ENCODE measurements around the gene DRD1.
"Not testable (repeated sequence)": the region's sequence is repeated elsewhere in the genome, so short reads cannot be mapped to it uniquely, and the experiment has no call there.

DRD1 gene

DNA sequence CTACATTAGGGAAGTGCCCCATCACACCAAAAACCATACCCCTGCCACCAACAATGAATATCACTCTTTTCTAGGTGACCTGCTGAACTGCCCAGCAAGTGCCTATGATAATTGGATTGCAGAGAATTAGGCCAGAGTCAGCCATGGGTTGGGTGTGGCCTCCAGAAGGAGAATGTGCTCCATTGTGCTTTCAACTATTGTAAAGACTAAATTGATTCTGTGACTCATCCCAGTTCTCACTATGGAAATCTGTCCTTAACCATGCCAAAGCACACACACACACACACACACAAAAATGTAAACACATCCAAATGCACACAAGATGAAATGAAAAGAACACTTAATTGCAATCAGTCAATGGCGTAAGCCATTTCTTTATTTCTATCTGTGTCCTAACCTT, 25.7 kb downstream of the DRD1 start:
- TF ChIP-seq, protein P1, sequence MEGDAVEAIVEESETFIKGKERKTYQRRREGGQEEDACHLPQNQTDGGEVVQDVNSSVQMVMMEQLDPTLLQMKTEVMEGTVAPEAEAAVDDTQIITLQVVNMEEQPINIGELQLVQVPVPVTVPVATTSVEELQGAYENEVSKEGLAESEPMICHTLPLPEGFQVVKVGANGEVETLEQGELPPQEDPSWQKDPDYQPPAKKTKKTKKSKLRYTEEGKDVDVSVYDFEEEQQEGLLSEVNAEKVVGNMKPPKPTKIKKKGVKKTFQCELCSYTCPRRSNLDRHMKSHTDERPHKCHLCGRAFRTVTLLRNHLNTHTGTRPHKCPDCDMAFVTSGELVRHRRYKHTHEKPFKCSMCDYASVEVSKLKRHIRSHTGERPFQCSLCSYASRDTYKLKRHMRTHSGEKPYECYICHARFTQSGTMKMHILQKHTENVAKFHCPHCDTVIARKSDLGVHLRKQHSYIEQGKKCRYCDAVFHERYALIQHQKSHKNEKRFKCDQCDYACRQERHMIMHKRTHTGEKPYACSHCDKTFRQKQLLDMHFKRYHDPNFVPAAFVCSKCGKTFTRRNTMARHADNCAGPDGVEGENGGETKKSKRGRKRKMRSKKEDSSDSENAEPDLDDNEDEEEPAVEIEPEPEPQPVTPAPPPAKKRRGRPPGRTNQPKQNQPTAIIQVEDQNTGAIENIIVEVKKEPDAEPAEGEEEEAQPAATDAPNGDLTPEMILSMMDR (conservative IDR thresholded peaks at IDR 0.05; ENCODE audit: low read depth, low read length): no peak
- no peak for DNase-seq (ENCODE audit: low read depth)
- no peak overlapping the region for H3K4me3 ChIP-seq (ENCODE audit: low read depth, low read length)

DNA sequence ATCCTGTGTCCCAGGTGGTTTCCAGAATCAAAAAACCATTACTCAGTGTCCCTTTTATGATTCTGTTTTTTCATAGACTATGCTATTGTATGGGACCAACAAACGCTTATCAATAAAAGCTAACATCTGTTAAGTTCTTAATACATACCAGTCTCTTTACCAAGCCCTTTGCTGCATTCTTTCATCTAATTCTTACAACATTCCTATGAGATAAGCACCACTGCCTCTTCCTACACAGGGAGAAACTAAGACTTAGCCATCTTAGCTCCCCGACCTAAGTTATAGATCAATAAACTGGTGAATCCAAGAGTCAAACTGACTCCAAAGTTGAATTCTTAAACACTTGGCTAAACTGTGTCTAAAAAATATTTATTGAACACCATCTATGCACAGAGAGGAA, 26.6 kb downstream of the DRD1 start:
- TF ChIP-seq, protein P1 (conservative IDR thresholded peaks at IDR 0.05; ENCODE audit: low read depth, low read length): no peak
- DNase-seq (ENCODE audit: low read depth): no peak
- H3K4me3 ChIP-seq (ENCODE audit: low read depth, low read length): no peak overlapping the region

DNA sequence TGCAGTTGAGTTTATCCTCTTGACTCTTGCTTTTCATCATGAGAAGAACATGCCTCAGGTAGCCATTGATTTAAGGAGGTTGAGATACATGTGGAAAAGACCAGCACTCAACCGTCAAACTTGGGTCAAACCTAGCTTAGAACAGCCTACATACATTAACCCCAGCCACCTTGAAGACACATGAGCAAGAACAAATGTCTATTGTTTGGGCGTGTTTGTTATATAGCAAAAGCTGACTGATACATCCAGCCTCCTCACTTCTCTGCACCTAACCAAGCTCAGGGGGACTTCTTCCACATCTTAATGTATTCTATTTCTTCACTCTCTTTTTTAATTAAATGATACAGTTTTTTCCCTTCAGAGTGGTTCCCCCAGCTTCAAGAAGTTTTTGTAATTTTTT, 28.7 kb downstream of the DRD1 start:
- TF ChIP-seq, protein P1 (conservative IDR thresholded peaks at IDR 0.05; ENCODE audit: low read depth, low read length): no peak
- no peak overlapping the region for H3K4me3 ChIP-seq (ENCODE audit: low read depth, low read length)
- DNase-seq (ENCODE audit: low read depth): no peak

DNA sequence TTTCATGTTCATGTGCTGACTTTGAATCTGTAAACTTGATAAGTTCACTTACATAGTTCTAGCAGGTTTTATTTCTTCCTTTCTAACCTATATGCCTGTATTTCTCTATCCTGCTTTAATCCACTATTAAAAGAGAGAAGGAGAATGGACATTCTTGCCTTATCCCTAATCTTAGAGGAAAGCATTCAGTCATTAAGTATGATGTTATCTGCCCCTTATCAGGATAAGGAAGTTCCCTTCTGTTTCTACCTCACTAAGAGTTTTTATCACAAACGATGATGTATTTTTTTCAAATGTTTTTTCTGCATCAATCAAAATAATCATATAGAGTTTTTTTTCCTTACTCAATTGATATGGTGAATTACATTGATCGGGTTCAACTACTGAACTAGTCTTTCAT, 33.1 kb downstream of the DRD1 start:
- H3K4me3 ChIP-seq (ENCODE audit: low read depth, low read length): no peak overlapping the region
- TF ChIP-seq, protein P1 (conservative IDR thresholded peaks at IDR 0.05; ENCODE audit: low read depth, low read length): no peak
- DNase-seq (ENCODE audit: low read depth): no peak

DNA sequence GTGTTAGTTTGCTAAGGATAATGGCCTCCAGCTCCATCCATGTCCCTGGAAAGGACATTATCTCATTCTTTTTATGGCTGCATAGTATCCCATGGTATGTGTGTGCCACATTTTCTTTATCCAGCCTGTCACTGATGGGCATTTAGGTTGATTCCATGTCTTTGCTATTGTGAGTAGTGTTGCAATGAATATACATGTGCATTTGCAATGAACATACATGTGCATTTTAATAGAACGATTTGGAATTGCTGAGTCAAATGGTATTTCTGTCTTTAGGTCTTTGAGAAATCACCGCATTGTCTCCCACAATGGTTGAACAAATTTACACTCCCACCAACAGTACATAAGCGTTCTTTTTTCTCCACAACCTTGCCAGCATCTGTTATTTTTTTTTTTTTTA, 37.7 kb downstream of the DRD1 start:
- no peak for DNase-seq (ENCODE audit: low read depth)
- TF ChIP-seq, protein P1 (conservative IDR thresholded peaks at IDR 0.05; ENCODE audit: low read depth, low read length): no peak
- H3K4me3 ChIP-seq (ENCODE audit: low read depth, low read length): no peak overlapping the region

DNA sequence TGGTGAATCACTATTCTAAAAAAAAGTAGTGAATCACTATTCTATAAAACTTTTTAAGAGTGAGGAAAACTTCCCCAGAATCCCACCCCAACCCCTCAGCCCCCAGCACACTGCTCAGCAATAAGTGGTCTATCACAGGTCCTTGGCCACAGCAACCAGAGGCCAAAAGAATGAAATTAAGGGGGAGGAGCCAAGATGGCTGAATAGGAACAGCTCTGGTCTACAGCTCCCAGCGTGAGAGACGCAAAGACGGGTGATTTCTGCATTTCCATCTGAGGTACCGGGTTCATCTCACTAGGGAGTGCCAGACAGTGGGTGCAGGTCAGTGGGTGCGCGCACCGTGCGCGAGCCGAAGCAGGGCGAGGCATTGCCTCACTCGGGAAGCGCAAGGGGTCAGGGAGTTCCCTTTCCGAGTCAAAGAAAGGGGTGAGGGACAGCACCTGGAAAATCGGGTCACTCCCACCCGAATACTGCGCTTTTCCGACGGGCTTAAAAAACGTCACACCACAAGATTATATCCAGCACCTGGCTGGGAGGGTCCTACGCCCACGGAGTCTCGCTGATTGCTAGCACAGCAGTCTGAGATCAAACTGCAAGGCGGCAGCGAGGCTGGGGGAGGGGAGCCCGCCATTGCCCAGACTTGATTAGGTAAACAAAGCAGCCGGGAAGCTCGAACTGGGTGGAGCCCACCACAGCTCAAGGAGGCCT, 46.2 kb downstream of the DRD1 start:
- H3K4me3 ChIP-seq (ENCODE audit: low read depth, low read length): not testable (repeated sequence)

DNA sequence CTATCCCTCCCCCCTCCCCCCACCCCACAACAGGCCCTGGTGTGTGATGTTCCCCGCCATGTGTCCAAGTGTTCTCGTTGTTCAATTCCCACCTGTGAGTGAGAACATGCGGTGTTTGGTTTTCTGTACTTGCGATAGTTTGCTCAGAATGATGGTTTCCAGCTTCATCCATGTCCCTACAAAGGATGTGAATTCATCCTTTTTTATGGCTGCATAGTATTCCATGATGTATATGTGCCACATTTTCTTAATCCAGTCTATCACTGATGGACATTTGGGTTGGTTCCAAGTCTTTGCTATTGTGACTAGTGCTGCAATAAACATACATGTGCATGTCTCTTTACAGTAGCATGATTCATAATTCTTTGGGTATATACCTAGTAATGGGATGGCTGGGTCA, 48.6 kb downstream of the DRD1 start:
- H3K4me3 ChIP-seq (ENCODE audit: low read depth, low read length); DNase-seq (ENCODE audit: low read depth): not testable (repeated sequence)

More for the DNA sequence above, 46.2 kb downstream of the DRD1 start:
- not testable (repeated sequence) for DNase-seq (ENCODE audit: low read depth)

DNA sequence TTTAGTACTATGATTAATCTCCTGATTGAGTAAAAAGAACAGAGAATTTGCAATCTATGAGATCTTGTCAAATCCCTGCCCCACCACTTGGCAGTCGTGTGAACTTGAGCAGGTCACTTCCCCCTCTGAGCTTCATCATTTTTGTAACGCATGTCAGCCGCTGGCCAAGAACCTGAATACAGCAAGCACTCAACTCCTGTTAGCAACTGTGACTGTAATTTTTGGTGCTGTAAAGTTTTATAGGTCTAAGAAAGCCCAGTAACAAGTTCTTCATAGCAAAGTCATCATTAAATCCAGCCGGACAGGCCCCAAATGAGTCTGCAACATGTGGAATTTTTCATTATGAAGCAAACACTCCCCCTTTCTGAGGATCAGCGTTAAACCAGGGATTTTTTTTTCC, 49.4 kb downstream of the DRD1 start:
- H3K4me3 ChIP-seq (ENCODE audit: low read depth, low read length): no peak overlapping the region
- no peak for DNase-seq (ENCODE audit: low read depth)
- TF ChIP-seq, protein P1 (conservative IDR thresholded peaks at IDR 0.05; ENCODE audit: low read depth, low read length): no peak

Data from choroid plexus epithelial cell (primary cell).